ENCODE measurements around the gene SH3RF3.

Gene SH3RF3

GRCh38 chr2:109186656-109187250, 57.7 kb downstream of the SH3RF3 start:
- no peak for DNase-seq (ENCODE audit: low spot score)
- H3K27ac ChIP-seq: peak overlapping the region; percentile 80 to 90
- peak overlapping the region; percentile 5 for H3K4me3 ChIP-seq
- TF ChIP-seq, protein P1, sequence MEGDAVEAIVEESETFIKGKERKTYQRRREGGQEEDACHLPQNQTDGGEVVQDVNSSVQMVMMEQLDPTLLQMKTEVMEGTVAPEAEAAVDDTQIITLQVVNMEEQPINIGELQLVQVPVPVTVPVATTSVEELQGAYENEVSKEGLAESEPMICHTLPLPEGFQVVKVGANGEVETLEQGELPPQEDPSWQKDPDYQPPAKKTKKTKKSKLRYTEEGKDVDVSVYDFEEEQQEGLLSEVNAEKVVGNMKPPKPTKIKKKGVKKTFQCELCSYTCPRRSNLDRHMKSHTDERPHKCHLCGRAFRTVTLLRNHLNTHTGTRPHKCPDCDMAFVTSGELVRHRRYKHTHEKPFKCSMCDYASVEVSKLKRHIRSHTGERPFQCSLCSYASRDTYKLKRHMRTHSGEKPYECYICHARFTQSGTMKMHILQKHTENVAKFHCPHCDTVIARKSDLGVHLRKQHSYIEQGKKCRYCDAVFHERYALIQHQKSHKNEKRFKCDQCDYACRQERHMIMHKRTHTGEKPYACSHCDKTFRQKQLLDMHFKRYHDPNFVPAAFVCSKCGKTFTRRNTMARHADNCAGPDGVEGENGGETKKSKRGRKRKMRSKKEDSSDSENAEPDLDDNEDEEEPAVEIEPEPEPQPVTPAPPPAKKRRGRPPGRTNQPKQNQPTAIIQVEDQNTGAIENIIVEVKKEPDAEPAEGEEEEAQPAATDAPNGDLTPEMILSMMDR (IDR thresholded peaks at IDR 0.05): no peak

- H3K27ac ChIP-seq: peak overlapping the region; percentile 22 to 40
- H3K4me3 ChIP-seq: no peak overlapping the region
- DNase-seq (ENCODE audit: low spot score): no peak
- TF ChIP-seq, protein P1 (IDR thresholded peaks at IDR 0.05): no peak
Measured at GRCh38 chr2:109187711-109188495, 58.9 kb downstream of the SH3RF3 start.

DNA sequence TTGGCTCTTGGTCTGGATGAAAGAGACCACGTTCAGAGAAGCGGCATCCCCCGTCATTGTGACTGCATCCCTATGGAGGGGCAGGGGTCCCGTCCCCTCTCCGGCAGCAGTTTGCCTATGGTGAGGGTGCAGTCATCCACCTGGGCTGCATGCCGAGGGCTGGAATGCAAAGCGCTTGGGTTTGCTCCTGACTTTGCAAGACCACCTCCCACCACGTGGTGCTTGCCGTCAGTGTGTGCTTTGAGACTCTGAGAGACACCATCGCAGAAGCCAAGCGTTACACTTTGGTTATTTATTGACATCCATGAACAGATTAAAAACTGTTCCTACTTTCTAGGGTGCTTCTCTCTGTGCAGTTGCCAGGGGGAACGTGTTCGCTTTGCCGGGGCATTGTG, 59.5 kb downstream of the SH3RF3 start:
- TF ChIP-seq, protein P1 (IDR thresholded peaks at IDR 0.05): no peak

DNA sequence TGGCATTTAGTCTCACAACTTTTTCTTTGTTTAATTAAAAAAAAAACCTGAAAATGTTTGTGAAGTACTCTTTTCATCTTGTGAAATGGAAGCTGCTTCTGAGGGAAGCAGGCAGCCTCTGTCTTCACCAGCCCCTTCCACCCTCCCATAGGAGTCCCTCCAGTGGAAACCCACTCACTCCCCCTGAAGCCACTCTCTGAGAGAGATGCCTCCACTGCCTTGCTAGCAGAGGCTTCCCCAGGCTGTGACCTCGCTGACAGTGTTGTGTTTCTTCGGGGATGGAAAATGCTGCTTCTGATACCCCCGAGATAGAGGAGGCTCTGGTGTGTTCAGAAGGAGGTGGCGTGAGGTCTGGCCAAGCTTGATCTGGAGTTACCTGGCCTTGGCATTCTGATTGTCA, 59.9 kb downstream of the SH3RF3 start:
- no peak for DNase-seq (ENCODE audit: low spot score)
- Histone ChIP-seq H3K4me3 (no peak overlapping the region), H3K27ac (peak overlapping the region; percentile 19 to 22)
- TF ChIP-seq, protein P1 (IDR thresholded peaks at IDR 0.05): no peak

More for the DNA sequence above, 59.5 kb downstream of the SH3RF3 start:
- Histone ChIP-seq H3K4me3 (no peak overlapping the region), H3K27ac (peak overlapping the region in 1 of 2 donors; percentile 22)
- no peak for DNase-seq (ENCODE audit: low spot score)

DNA sequence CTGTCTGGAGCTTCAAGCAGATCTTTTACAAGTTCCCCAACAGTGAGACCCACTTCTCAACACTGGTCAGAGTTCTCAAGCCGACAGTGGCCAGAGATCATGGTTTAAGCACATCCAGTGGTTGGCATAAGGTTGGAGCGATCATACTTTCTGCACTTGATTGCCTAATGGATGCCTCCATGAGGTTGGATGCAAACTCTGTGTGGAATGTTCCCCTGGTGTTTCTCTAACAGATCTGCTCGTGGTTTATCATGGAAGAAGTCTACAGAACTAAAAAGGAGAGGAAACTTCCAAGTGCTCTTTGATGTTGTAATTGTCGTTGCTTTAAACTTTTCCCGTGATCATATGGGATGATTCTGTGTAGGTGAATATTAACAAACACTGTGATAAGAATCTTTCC, 60.7 kb downstream of the SH3RF3 start:
- DNase-seq (ENCODE audit: low spot score): no peak
- H3K4me3 ChIP-seq: no peak overlapping the region
- TF ChIP-seq, protein P1 (IDR thresholded peaks at IDR 0.05): no peak
- no peak overlapping the region for H3K27ac ChIP-seq

DNA sequence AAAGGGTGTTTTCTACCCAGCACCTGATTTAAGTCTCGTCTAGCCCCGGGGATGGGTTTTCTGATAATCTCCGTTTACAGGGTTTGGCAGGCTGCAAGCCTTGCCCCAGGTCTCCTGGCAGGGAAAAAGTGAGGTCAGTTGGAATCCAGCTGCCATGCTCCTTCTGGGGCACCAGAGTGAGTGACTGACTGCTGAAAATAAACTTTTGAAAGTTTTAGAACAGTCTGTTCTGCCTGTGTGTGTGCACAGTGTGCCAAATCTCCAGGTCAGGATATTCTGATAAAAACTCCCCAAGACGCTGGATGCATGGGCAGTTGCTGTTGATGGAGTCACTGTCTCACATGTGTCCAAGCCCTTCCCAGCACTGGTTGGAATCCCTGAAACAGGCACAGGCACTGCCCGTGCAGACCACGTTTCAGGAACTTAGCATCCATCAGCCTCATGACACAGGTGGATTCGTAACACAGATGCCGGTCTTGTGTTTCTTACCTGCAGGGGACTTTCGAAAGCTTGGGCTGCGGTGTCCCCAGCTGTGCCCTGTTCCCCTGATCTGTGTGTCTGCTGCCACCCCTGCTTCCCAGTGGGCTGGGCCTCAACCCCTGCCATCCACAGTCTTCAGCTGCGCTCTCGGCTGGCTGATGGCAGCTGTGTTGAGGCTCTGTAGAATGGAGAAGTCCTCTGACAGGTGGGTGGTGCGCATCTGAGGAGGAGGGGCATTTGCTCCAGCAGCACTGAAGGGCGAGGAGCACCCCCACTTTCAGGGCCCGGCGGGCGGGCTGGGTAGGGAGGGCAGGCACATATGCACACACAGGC, 65.0 kb downstream of the SH3RF3 start:
- TF ChIP-seq, protein P1 (IDR thresholded peaks at IDR 0.05): no peak
- no peak for DNase-seq (ENCODE audit: low spot score)
- H3K4me3 ChIP-seq: no peak overlapping the region
- H3K27ac ChIP-seq: peak overlapping the region; percentile 33 to 61
